HCT116 (cell line): ENCODE results near the gene HMGN5. TPM values are rescaled to one million over a fixed set of nuclear protein-coding genes. Genes with fewer than 3 reads are reported as not detected.

Experiments
- ATAC-seq: fragments of 200-7000 bp; cut with Tn5 transposase; 2 replicates; pipeline ENCODE4 v1.9.1; 2020; ENCODE audit warnings: mild to moderate bottlenecking, moderate library complexity
- BruUV-seq: library from RNA; stranded (reverse); fragments of 400-500 nt; replicated peaks from 2 replicates; lab custom pipeline; 2021; lab: Mats Ljungman, UMichigan
- CTCF ChIA-PET: fragments of 300-600 bp; sonication (Branson Sonifier 250); formaldehyde crosslinking; loops from one replicate; lab custom pipeline; 2021; ENCODE audit warnings: antibody characterized with exemption; lab: Charles Lee
- POLR2A ChIA-PET: fragments of 300-600, 350-600 bp; sonication (Branson Sonifier 250); formaldehyde crosslinking; loops from one replicate; lab custom pipeline; 2021; ENCODE audit warnings: antibody characterized with exemption; lab: Charles Lee
- RAD21 ChIA-PET, 2 experiments: fragments of 300-600 bp; sonication (Branson Sonifier 250); formaldehyde crosslinking; loops; one replicate each; lab custom pipeline; 2023; ENCODE audit warnings: low total read pairs in 2 of 2; ENCODE audit not compliant: uncharacterized antibody in 2 of 2, unreplicated experiment in 2 of 2, low non-redundant PET in 1 of 2; lab: Charles Lee
- DNase-seq: peaks from one replicate; pipeline ENCODE4 v3.0.0-alpha.2; 2010; ENCODE audit warnings: low read depth, low spot score
- H2AFZ ChIP-seq: fragments of 200-600 bp; shearing (Covaris generic), sonication (generic); 2 replicates; pipeline ENCODE4 v1.6.1; 2017; ENCODE audit warnings: low read depth, mixed run types, mixed read lengths, antibody characterized with exemption, low read length; ENCODE audit not compliant: poor library complexity, severe bottlenecking
- H3K27ac ChIP-seq: 2 replicates; pipeline ENCODE4 v1.5.1; 2012; ENCODE audit warnings: low read depth, low read length
- H3K27me3 ChIP-seq: fragments of 200-600 bp; sonication (generic); 2 replicates; pipeline ENCODE4 v1.6.1; 2016; ENCODE audit warnings: mixed run types, low read length, mixed read lengths; ENCODE audit not compliant: insufficient read depth
- H3K36me3 ChIP-seq, 2 experiments: fragments of 200-500 bp in 1 of 2; fragments of 200-600 bp in 1 of 2; sonication (Bioruptor generic) in 1 of 2; sonication (generic) in 1 of 2; 2 replicates each; pipeline versions ENCODE4 v1.5.1 to v1.6.1; 2014 to 2016; ENCODE audit warnings: low read length in 2 of 2, inconsistent platforms in 1 of 2, mixed read lengths in 1 of 2, mixed run types in 1 of 2; ENCODE audit not compliant: insufficient read depth in 2 of 2, control insufficient read depth in 1 of 2
- H3K4me1 ChIP-seq, 2 experiments: fragments of 200-600 bp in 1 of 2; sonication (generic) in 1 of 2; 2 replicates each; pipeline versions ENCODE4 v1.5.1 to v1.6.1; 2012 to 2017; ENCODE audit warnings: low read length in 2 of 2, inconsistent platforms in 1 of 2, mild to moderate bottlenecking in 1 of 2, mixed read lengths in 1 of 2, mixed run types in 1 of 2, moderate library complexity in 1 of 2; ENCODE audit not compliant: insufficient read depth in 2 of 2, control insufficient read depth in 1 of 2
- H3K4me2 ChIP-seq: fragments of 200-600 bp; sonication (generic); 2 replicates; pipeline ENCODE4 v1.6.1; 2017; ENCODE audit warnings: mixed run types, low read length, mixed read lengths
- H3K4me3 ChIP-seq, 2 experiments: fragments of 200-600 bp in 1 of 2; sonication (generic) in 1 of 2; replicated peaks in 1 of 2; 2 replicates each; pipeline ENCODE4 v1.5.1; 2011 to 2016; ENCODE audit warnings: low read length in 2 of 2, control low read depth in 1 of 2, low read depth in 1 of 2, mild to moderate bottlenecking in 1 of 2, mixed read lengths in 1 of 2, mixed run types in 1 of 2
- H3K79me2 ChIP-seq: fragments of 200-600 bp; sonication (generic); 2 replicates; pipeline ENCODE4 v1.6.1; 2017; ENCODE audit warnings: mild to moderate bottlenecking, mixed run types, low read length, moderate library complexity, mixed read lengths; ENCODE audit not compliant: insufficient read depth
- H3K9ac ChIP-seq: fragments of 200-600 bp; sonication (generic); 2 replicates; pipeline ENCODE4 v1.6.1; 2016; ENCODE audit warnings: low read length, mixed read lengths
- H3K9me2 ChIP-seq: fragments of 200-600 bp; sonication (generic), shearing (Covaris generic); 2 replicates; pipeline ENCODE4 v1.6.1; 2017; ENCODE audit warnings: mixed run types, mild to moderate bottlenecking, moderate library complexity; ENCODE audit not compliant: insufficient read depth
- H3K9me3 ChIP-seq, 2 experiments: fragments of 200-500 bp in 1 of 2; fragments of 200-600 bp in 1 of 2; sonication (Bioruptor generic) in 1 of 2; sonication (generic) in 1 of 2; 2 replicates each; pipeline ENCODE4 v1.6.1; 2014 to 2017; ENCODE audit warnings: low read length in 2 of 2, mixed read lengths in 2 of 2, inconsistent platforms in 1 of 2, low read depth in 1 of 2, mild to moderate bottlenecking in 1 of 2, mixed run types in 1 of 2, moderate library complexity in 1 of 2; ENCODE audit not compliant: control insufficient read depth in 1 of 2, insufficient read depth in 1 of 2
- H4K20me1 ChIP-seq: fragments of 200-600 bp; sonication (generic), shearing (Covaris generic); 2 replicates; pipeline ENCODE4 v1.6.1; 2017; ENCODE audit warnings: mixed run types, mild to moderate bottlenecking, moderate library complexity; ENCODE audit not compliant: insufficient read depth
- ATF3 ChIP-seq: IDR thresholded peaks from 2 replicates; pipeline ENCODE4 v1.6.1; 2012
- CEBPB ChIP-seq: IDR thresholded peaks from 2 replicates; pipeline ENCODE4 v1.6.1; 2012; ENCODE audit warnings: low read depth
- CTCF ChIP-seq, 3 experiments: fragments of 200-600 bp in 1 of 3; sonication (generic) in 1 of 3; IDR thresholded peaks in 2 of 3; conservative IDR thresholded peaks in 1 of 3; 2 replicates each; pipeline ENCODE4 v1.5.1; 2012 to 2017; ENCODE audit warnings: low read depth in 2 of 3, low read length in 2 of 3, antibody characterized with exemption in 1 of 3, borderline replicate concordance in 1 of 3, control low read depth in 1 of 3, mild to moderate bottlenecking in 1 of 3, mixed read lengths in 1 of 3, mixed run types in 1 of 3, moderate library complexity in 1 of 3; ENCODE audit not compliant: insufficient read depth in 1 of 3
- EGR1 ChIP-seq: IDR thresholded peaks from 2 replicates; pipeline ENCODE4 v1.6.1; 2012; ENCODE audit warnings: low read depth
- ELF1 ChIP-seq: IDR thresholded peaks from 2 replicates; pipeline ENCODE4 v1.6.1; 2012; ENCODE audit warnings: low read depth, borderline replicate concordance
- JUND ChIP-seq: IDR thresholded peaks from 2 replicates; pipeline ENCODE4 v1.6.1; 2012
- POLR2A ChIP-seq: IDR thresholded peaks from 2 replicates; pipeline ENCODE4 v1.7.0; 2011; ENCODE audit warnings: borderline replicate concordance; ENCODE audit not compliant: insufficient read depth, insufficient read length; ENCODE audit errors: extremely low read depth
- RAD21 ChIP-seq: IDR thresholded peaks from 2 replicates; pipeline ENCODE4 v1.6.1; 2012; ENCODE audit warnings: low read depth, mild to moderate bottlenecking
- SIN3A ChIP-seq: IDR thresholded peaks from 2 replicates; pipeline ENCODE4 v1.6.1; 2012; ENCODE audit warnings: low read depth
- SRF ChIP-seq: IDR thresholded peaks from 2 replicates; pipeline ENCODE4 v1.6.1; 2012; ENCODE audit warnings: low read depth
- TCF7L2 ChIP-seq: IDR thresholded peaks from 2 replicates; pipeline ENCODE4 v1.7.0; 2011; ENCODE audit warnings: borderline replicate concordance, inconsistent platforms; ENCODE audit not compliant: insufficient read depth, insufficient read length; ENCODE audit errors: extremely low read depth
- ZBTB33 ChIP-seq: IDR thresholded peaks from 2 replicates; pipeline ENCODE4 v1.6.1; 2011; ENCODE audit warnings: mild to moderate bottlenecking, low read length, moderate library complexity; ENCODE audit not compliant: insufficient replicate concordance; ENCODE audit errors: extremely low read depth
- ZFX ChIP-seq: fragments of 450-650 bp; IDR thresholded peaks from 2 replicates; pipeline ENCODE4 v1.6.1; 2017
- intact Hi-C: fragments of 100-400 bp; cut with micrococcal nuclease; formaldehyde crosslinking; loops from 2 replicates; pipeline ENCODE4 v1.10.0; 2022
- total RNA-seq: library from RNA; stranded (reverse); gene quantifications from one replicate; pipeline ENCODE4 v1.2.1, GENCODE V29; 2021; ENCODE audit not compliant: unreplicated experiment
- TF ChIP-seq, protein P1 (sequence below): IDR thresholded peaks from 2 replicates; pipeline ENCODE4 v1.6.1; 2012

HMGN5 gene
- total RNA-seq, 1 experiment from 2014 or later: 3.0 TPM

DNA sequence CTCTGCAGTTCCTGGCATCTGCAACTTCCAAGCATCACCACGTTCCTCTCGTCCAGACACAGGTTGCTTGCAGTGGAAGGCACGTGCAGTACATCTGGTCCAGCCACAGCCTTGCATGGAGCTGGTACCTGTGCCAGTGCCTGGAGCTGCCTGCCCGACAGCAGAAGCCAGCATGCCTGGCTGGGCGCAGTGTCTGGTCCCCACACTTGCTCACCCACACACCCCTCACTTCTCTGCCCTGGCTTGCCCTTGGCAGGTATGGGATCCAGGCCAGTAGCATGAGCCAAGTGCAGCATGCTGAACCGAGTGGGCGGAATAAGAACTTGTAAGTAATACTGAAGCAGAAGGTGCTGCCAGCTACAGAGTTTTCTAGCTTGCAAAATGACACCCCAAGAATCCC lies 40.0 kb upstream of the HMGN5 start (continued):
- no peak for TF ChIP-seq ELF1

DNA sequence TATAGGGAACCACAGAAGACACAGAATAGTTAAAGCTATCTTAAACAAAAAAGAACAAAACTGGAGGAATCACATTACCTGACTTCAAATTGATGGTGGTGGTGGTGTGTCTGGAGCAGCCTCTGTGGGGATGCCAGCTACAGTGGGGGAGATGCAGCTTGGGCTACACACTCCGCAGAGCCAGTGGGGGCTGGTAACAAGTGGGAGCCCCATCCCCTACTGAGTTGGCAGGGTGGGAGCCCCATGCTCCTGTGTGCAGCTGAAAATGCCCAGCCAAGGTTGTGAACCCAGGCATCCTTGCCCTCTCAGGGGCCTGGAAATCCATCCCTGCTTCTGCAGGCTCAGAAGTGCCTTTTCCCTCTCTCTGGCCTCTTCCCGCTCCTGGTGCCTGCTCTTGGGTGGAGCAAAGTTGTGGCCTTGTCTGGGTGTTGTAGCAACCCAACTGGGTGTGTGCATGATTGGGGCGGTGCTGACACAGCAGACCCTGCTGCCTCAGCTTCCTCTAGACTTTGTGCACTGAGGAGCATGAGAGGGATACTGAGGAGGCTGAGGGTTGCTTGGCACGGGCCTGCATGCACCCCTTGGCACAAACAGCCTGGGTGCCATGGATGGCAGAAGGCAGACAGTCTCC lies 39.1 kb upstream of the HMGN5 start:
- Histone ChIP-seq H3K36me3 (no peaks in the 10 kb centered on the region), H3K4me1 (no peaks in the 10 kb centered on the region)
- no TSS peak for BruUV-seq
- CTCF ChIA-PET: no interaction called here
- RAD21 ChIA-PET: no interaction called here
- TF ChIP-seq ELF1 (no peak), TCF7L2 (no peak), ZFX (no peak), CEBPB (no peak), SRF (no peak), RAD21 (no peak), JUND (no peak), CTCF (IDR thresholded peaks at IDR 0.05 in 2 of 3, conservative IDR thresholded peaks at IDR 0.05 in 1 of 3; ENCODE audit: borderline replicate concordance in 1 of 3, insufficient read depth in 1 of 3, low read depth in 2 of 3, low read length in 2 of 3) (no peak), EGR1 (no peak), ZBTB33 (no peak), ATF3 (no peak), POLR2A (no peak), SIN3A (no peak)
- TF ChIP-seq, protein P1, sequence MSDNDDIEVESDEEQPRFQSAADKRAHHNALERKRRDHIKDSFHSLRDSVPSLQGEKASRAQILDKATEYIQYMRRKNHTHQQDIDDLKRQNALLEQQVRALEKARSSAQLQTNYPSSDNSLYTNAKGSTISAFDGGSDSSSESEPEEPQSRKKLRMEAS: no peak
- TF ChIP-seq, all 23 proteins: peak for 0
- POLR2A ChIA-PET: no interaction called here
- DNase-seq (no peak), ATAC-seq (no peak)
- Histone ChIP-seq H3K9ac (no peak overlapping the region), H3K27ac (no peak overlapping the region), H3K4me2 (no peak overlapping the region), H2AFZ (no peak overlapping the region), H4K20me1 (no peaks in the 10 kb centered on the region), H3K9me3 (no peaks in the 10 kb centered on the region), H3K4me3 (no peak overlapping the region), H3K9me2 (no peaks in the 10 kb centered on the region), H3K79me2 (no peaks in the 10 kb centered on the region), H3K27me3 (no peaks in the 10 kb centered on the region)
- intact Hi-C loops: no loop called here
